GM12801 (cell line): Measurements from ENCODE around the gene PIAS1.

Source experiments
- CTCF ChIP-seq: IDR thresholded peaks from one replicate; pipeline ENCODE4 v1.5.1; 2011; ENCODE audit warnings: control low read depth; ENCODE audit not compliant: insufficient read length; ENCODE audit errors: extremely low read depth

Gene PIAS1

DNA sequence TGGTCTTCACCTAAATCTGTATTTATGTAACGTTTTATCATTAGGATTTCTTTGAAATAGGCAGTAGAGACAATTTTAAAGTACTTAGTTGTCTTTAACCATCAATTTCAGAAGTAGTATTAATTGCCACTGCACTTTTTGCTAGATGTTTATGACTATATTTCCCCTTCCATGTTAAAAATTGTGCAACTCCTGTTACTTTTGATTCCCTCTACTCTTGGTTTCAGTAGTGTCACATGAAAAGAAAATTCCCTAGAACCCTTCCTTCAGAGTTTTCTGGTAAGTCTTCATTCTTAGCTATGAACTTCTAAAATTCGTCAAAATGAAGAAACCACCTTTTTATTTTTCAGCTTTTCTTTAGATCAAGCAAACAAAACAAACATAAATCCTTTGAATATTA, 7.1 kb downstream of the PIAS1 start:
- no peak for TF ChIP-seq CTCF

DNA sequence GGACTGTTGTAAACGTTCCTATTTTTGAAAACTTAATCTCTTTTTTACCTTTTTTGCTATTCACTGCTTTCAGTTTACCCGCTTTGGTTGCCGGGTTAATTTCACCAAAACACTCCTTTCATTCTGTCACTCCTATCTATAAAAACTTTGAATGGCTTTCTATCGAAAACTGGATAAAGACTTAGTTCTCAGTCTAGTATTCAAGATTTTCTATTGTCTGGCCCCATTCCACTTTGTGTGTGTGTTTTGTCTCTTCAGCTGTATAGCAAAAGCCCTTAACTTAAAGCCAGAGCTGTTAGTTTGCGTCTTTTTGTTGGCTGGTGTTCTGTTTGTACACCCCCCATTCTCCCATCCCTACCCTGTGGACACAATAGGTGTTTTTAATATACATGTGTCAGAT, 7.5 kb downstream of the PIAS1 start:
- no peak for TF ChIP-seq CTCF

- no peak for TF ChIP-seq CTCF
These were observed 8.1 kb downstream of the PIAS1 start for GRCh38 chr15:68062214-68062613.

GRCh38 chr15:68062946-68063465, 8.9 kb downstream of the PIAS1 start:
- no peak for TF ChIP-seq CTCF

DNA sequence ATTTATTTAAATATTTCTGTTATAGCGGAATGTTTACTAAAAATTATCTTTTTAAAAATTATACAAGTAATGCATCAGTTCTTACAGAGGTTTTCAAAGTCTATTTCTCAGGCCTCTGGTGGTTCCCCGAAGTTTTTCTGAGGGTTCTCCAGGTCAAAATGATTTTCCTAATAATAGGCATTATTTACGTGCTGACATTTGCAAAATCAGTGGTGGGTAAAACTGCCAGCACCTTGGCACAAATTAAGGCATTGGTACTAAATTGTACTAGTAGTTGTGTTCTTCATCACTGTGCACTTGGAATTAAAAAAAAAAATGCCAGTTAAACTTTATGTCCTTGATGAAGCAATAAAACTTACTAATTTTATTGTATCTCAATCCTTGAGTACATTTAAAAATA, 9.5 kb downstream of the PIAS1 start:
- TF ChIP-seq CTCF = no peak

- TF ChIP-seq CTCF = no peak
These were observed 19.6 kb downstream of the PIAS1 start for GRCh38 chr15:68073576-68074288.

GRCh38 chr15:68075764-68076385, 21.8 kb downstream of the PIAS1 start:
- TF ChIP-seq CTCF = no peak
